22Rv1 (cell line): ENCODE results near the gene NPHS1.

Experiments used
- ZFX ChIP-seq: fragments of 450-650 bp; IDR thresholded peaks from 2 replicates; pipeline ENCODE4 v1.6.1; 2017; ENCODE audit warnings: antibody characterized with exemption, borderline replicate concordance
- TF ChIP-seq, protein P1 (sequence below): fragments of 450-650 bp; IDR thresholded peaks from 2 replicates; pipeline ENCODE4 v1.5.1; 2017; ENCODE audit warnings: mild to moderate bottlenecking

DNA sequence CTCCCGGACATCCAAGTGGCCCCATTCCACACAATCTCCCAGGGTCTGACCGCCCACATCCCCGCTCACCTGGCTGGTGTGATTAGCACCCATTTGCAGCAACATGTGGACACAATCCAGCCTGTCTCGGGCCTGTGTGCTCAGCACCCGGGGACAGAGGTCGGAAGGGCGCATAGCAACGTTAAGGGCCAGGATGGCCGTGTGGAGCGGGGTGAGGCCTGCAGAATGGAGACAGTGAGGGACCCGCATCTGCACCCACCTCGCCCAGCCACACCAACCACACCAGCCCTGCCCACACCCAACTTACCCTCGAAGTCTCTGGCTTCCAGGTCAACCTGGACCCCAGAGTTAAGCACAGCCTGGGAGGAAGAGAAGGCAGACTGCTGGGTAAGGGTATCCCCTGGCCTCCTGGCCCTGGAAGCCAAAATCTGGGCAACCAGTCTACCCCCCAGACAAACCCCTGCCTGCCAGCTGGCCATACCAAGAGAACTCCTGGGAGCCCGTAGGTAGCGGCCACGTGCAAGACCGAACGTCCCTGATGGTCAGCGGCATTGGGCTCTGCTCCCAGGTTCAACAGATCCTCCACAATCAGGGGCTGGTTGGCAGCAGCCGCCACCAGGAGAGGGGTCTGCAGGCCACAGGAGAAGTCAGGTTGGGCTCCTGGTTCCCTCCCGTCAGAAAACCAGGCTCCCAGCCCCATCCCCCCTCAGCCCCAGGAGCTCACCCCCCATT is 43.8 kb upstream of the NPHS1 start:
- TF ChIP-seq, protein P1, sequence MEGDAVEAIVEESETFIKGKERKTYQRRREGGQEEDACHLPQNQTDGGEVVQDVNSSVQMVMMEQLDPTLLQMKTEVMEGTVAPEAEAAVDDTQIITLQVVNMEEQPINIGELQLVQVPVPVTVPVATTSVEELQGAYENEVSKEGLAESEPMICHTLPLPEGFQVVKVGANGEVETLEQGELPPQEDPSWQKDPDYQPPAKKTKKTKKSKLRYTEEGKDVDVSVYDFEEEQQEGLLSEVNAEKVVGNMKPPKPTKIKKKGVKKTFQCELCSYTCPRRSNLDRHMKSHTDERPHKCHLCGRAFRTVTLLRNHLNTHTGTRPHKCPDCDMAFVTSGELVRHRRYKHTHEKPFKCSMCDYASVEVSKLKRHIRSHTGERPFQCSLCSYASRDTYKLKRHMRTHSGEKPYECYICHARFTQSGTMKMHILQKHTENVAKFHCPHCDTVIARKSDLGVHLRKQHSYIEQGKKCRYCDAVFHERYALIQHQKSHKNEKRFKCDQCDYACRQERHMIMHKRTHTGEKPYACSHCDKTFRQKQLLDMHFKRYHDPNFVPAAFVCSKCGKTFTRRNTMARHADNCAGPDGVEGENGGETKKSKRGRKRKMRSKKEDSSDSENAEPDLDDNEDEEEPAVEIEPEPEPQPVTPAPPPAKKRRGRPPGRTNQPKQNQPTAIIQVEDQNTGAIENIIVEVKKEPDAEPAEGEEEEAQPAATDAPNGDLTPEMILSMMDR = no peak
- TF ChIP-seq ZFX = no peak
